ENCODE data around the gene NOL8.

DNA sequence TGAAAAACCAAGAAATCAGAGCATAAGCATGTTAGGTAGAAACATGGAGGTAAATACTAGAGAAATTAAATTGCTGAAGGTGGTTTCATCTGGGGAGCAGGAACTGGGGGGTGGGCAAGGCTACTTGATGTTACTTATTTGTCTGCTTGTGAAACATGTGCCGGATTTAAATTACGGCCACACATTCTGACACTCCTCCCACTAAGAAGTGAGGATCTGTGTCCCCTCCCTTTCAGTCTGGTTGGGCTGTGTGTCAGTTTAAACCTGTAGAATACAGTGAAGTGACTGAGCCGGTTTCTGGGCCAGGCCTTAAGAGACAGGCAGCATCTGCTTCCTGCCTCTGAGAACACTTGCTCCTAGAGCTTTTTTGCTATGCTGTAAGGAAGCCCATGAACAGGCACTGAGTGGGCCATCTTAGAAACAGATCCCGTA is 29.3 kb downstream of the NOL8 start:
- TF ChIP-seq, protein P1, sequence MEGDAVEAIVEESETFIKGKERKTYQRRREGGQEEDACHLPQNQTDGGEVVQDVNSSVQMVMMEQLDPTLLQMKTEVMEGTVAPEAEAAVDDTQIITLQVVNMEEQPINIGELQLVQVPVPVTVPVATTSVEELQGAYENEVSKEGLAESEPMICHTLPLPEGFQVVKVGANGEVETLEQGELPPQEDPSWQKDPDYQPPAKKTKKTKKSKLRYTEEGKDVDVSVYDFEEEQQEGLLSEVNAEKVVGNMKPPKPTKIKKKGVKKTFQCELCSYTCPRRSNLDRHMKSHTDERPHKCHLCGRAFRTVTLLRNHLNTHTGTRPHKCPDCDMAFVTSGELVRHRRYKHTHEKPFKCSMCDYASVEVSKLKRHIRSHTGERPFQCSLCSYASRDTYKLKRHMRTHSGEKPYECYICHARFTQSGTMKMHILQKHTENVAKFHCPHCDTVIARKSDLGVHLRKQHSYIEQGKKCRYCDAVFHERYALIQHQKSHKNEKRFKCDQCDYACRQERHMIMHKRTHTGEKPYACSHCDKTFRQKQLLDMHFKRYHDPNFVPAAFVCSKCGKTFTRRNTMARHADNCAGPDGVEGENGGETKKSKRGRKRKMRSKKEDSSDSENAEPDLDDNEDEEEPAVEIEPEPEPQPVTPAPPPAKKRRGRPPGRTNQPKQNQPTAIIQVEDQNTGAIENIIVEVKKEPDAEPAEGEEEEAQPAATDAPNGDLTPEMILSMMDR (IDR thresholded peaks at IDR 0.05): no peak
- no peak for TF ChIP-seq POLR2AphosphoS5 (IDR thresholded peaks at IDR 0.05)
